Esophagus muscularis mucosa (tissue), 4 donors: ENCODE results near the gene PGAM5. TPM values are rescaled to one million over a fixed set of nuclear protein-coding genes. Genes with fewer than 3 reads are reported as not detected.

Experiments used
- DNase-seq: peaks from one replicate; pipeline ENCODE4 v3.0.0-alpha.2; 2017; ENCODE audit errors: extremely low spot score
- H3K27ac ChIP-seq, 4 donors: fragments of 200-600 bp; sonication (generic); replicated peaks in 1 of 4; 1 replicate in 3 of 4; 2 replicates in 1 of 4; pipeline ENCODE4 v1.5.1; 2016 to 2019; ENCODE audit warnings: mild to moderate bottlenecking in 1 of 4
- H3K27me3 ChIP-seq, 4 donors: fragments of 200-600 bp; sonication (generic); one replicate each; pipeline versions ENCODE4 v1.5.1 to v1.6.0; 2016 to 2019
- H3K36me3 ChIP-seq, 4 donors: fragments of 200-600 bp; sonication (generic); one replicate each; pipeline ENCODE4 v1.5.1; 2016 to 2019
- H3K4me1 ChIP-seq, 4 donors: fragments of 200-600 bp; sonication (generic); one replicate each; pipeline ENCODE4 v1.5.1; 2016 to 2019
- H3K4me3 ChIP-seq, 4 donors: fragments of 200-600 bp; sonication (generic); 1 replicate in 2 of 4; 2 replicates in 2 of 4; pipeline ENCODE4 v1.5.1; 2016 to 2019; ENCODE audit warnings: mild to moderate bottlenecking in 4 of 4, moderate library complexity in 1 of 4
- H3K9me3 ChIP-seq, 4 donors: fragments of 200-600 bp; sonication (generic); 1 replicate in 3 of 4; 2 replicates in 1 of 4; pipeline ENCODE4 v1.5.1; 2016 to 2019
- CTCF ChIP-seq, 3 experiments: fragments of 200-600 bp in 2 of 3; fragments of 450-650 bp in 1 of 3; sonication (generic) in 2 of 3; IDR thresholded peaks; one replicate each; pipeline ENCODE4 v1.5.1; 2017 to 2019; ENCODE audit warnings: antibody characterized with exemption in 3 of 3, mild to moderate bottlenecking in 2 of 3, moderate library complexity in 1 of 3
- EP300 ChIP-seq: sonication (generic); formaldehyde crosslinking; IDR thresholded peaks from one replicate; pipeline ENCODE4 v1.6.1; 2017; ENCODE audit warnings: antibody characterized with exemption
- POLR2A ChIP-seq: fragments of 450-650 bp; IDR thresholded peaks from one replicate; pipeline ENCODE4 v1.6.1; 2017; ENCODE audit warnings: antibody characterized with exemption, moderate library complexity, mild to moderate bottlenecking, low read depth
- POLR2AphosphoS5 ChIP-seq, 2 donors: sonication (generic); formaldehyde crosslinking; IDR thresholded peaks; one replicate each; pipeline ENCODE4 v1.6.1; 2017; ENCODE audit warnings: antibody characterized with exemption in 2 of 2
- WGBS: methylation state at CpG from one replicate; pipeline ENCODE4 v1.1.5; 2018; 5-methylcytosine and 5-hydroxymethylcytosine counted together
- intact Hi-C: fragments of 100-400 bp; cut with DNase I; formaldehyde crosslinking; loops from one replicate; pipeline ENCODE4 v1.15.1; 2023
- total RNA-seq, 4 donors: library from RNA; depleted of rRNA; stranded (reverse); fragments of >200 nt; gene quantifications; one replicate each; pipeline versions ENCODE4 v1.1.0 to v1.2.1, GENCODE V29; 2016

Gene PGAM5
- total RNA-seq, 4 donors from 2014 or later, result 19.9 to 37.0 (median 26.9) TPM

- peaks cover 84 to 99% (median 95%) of the 10 kb centered on the region in 4 donors for H3K36me3 ChIP-seq
- 91% methylated on average over 17 of the region's 17 CpGs for WGBS
- TF ChIP-seq POLR2A (no peak), CTCF (IDR thresholded peaks at IDR 0.05) (no peak), EP300 (no peak), POLR2AphosphoS5 (IDR thresholded peaks at IDR 0.05) (no peak)
Measured at GRCh38 chr12:132731574-132731973, 20.9 kb downstream of the PGAM5 start.

GRCh38 chr12:132734206-132734605, 23.6 kb downstream of the PGAM5 start:
- no peak for DNase-seq
- no peaks in the 10 kb centered on the region for H3K9me3 ChIP-seq
- TF ChIP-seq CTCF (IDR thresholded peaks at IDR 0.05) (no peak), POLR2A (no peak), POLR2AphosphoS5 (IDR thresholded peaks at IDR 0.05) (no peak), EP300 (no peak)
- no peak overlapping the region for H3K4me3 ChIP-seq
- no peaks in the 10 kb centered on the region for H3K27me3 ChIP-seq
- H3K36me3 ChIP-seq, result peaks cover 82 to 99% (median 96%) of the 10 kb centered on the region in 4 donors
- WGBS, result 78% methylated on average over 10 of the region's 10 CpGs
- intact Hi-C loops, result no loop called here
- H3K27ac ChIP-seq, result no peak overlapping the region
- no peaks in the 10 kb centered on the region for H3K4me1 ChIP-seq

More at GRCh38 chr12:132731574-132731973, 20.9 kb downstream of the PGAM5 start:
- no peaks in the 10 kb centered on the region for H3K9me3 ChIP-seq
- no peak overlapping the region for H3K4me3 ChIP-seq
- intact Hi-C loops, result no loop called here
- DNase-seq, result no peak
- H3K4me1 ChIP-seq, result no peaks in the 10 kb centered on the region
- no peaks in the 10 kb centered on the region for H3K27me3 ChIP-seq
- no peak overlapping the region for H3K27ac ChIP-seq

- intact Hi-C loops, result no loop called here
- peaks cover 91 to 100% (median 99%) of the 10 kb centered on the region in 4 donors for H3K36me3 ChIP-seq
Measured at GRCh38 chr12:132735496-132735895, 24.9 kb downstream of the PGAM5 start.

GRCh38 chr12:132736378-132736777, 25.7 kb downstream of the PGAM5 start:
- Histone ChIP-seq H3K9me3 (no peaks in the 10 kb centered on the region), H3K27ac (no peak overlapping the region), H3K4me1 (peaks cover 0 to 4% (median 0%) of the 10 kb centered on the region in 4 donors), H3K27me3 (no peaks in the 10 kb centered on the region), H3K36me3 (peaks cover 91 to 100% (median 100%) of the 10 kb centered on the region in 4 donors), H3K4me3 (no peak overlapping the region)
- WGBS, result 84% methylated on average over 10 of the region's 12 CpGs
- TF ChIP-seq EP300 (no peak), POLR2A (no peak), POLR2AphosphoS5 (IDR thresholded peaks at IDR 0.05) (no peak), CTCF (IDR thresholded peaks at IDR 0.05) (no peak)
- no peak for DNase-seq
- intact Hi-C loops, result no loop called here

More at GRCh38 chr12:132735496-132735895, 24.9 kb downstream of the PGAM5 start:
- Histone ChIP-seq H3K27me3 (no peaks in the 10 kb centered on the region), H3K4me3 (no peak overlapping the region), H3K9me3 (no peaks in the 10 kb centered on the region), H3K27ac (no peak overlapping the region), H3K4me1 (peaks cover 0 to 4% (median 0%) of the 10 kb centered on the region in 4 donors)
- TF ChIP-seq POLR2AphosphoS5 (IDR thresholded peaks at IDR 0.05) (no peak), EP300 (no peak), POLR2A (no peak), CTCF (IDR thresholded peaks at IDR 0.05) (no peak)
- WGBS, result 98% methylated on average over 15 of the region's 20 CpGs
- no peak for DNase-seq

GRCh38 chr12:132736913-132737312, 26.3 kb downstream of the PGAM5 start:
- no peak overlapping the region for H3K27ac ChIP-seq
- DNase-seq, result no peak
- no peak overlapping the region for H3K4me3 ChIP-seq
- 94% methylated on average over 13 of the region's 15 CpGs for WGBS
- no peaks in the 10 kb centered on the region for H3K9me3 ChIP-seq
- no peak for TF ChIP-seq POLR2A
- TF ChIP-seq POLR2AphosphoS5 (IDR thresholded peaks at IDR 0.05), result no peak
- TF ChIP-seq EP300, result no peak
- no peak for TF ChIP-seq CTCF (IDR thresholded peaks at IDR 0.05)
- intact Hi-C loops, result no loop called here
- peaks cover 91 to 100% (median 99%) of the 10 kb centered on the region in 4 donors for H3K36me3 ChIP-seq
- peaks cover 0 to 4% (median 0%) of the 10 kb centered on the region in 4 donors for H3K4me1 ChIP-seq
- H3K27me3 ChIP-seq, result no peaks in the 10 kb centered on the region
